Activated CD8-positive, alpha-beta memory T cell treated with anti-CD3 and anti-CD28 coated beads for 4 hours (primary cell): Measurements from ENCODE around the gene KIF26B.
"Not testable (repeated sequence)": the region's sequence is repeated elsewhere in the genome, so short reads cannot be mapped to it uniquely, and the experiment has no call there.

Experiments
- DNase-seq, 2 donors: peaks; one replicate each; pipeline ENCODE4 v3.0.0-alpha.2; 2020; ENCODE audit warnings: low read depth in 2 of 2

KIF26B gene

GRCh38 chr1:245388687-245389086 lies 233.9 kb downstream of the KIF26B start:
- DNase-seq = no peak

- DNase-seq = no peak
These were observed 235.1 kb downstream of the KIF26B start for GRCh38 chr1:245389873-245390272.

- DNase-seq = no peak
These were observed 236.2 kb downstream of the KIF26B start for GRCh38 chr1:245390975-245391374.

DNA sequence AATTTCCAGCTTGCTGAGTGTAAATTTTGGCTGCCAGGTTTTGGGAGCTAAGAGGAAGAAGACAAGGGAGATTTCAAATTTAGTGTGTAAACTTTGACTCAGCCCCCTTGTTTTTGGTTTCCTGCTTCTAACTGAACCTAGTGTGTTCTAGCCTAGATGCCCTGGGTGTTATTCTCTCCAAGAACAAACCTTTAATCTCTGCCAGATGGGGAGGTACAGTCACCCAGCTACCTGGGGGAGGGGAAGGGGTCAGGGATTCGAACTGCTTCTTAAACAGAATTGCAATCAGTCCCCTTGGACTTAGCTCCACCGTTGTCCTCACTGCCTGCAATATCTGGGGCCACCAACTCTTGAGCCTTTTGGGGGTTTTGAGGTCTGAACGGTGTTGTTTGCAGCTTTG lies 238.9 kb downstream of the KIF26B start:
- DNase-seq = no peak

GRCh38 chr1:245395680-245396079 lies 240.9 kb downstream of the KIF26B start:
- DNase-seq = no peak

- no peak for DNase-seq
These were observed 241.8 kb downstream of the KIF26B start for GRCh38 chr1:245396615-245397014.

DNA sequence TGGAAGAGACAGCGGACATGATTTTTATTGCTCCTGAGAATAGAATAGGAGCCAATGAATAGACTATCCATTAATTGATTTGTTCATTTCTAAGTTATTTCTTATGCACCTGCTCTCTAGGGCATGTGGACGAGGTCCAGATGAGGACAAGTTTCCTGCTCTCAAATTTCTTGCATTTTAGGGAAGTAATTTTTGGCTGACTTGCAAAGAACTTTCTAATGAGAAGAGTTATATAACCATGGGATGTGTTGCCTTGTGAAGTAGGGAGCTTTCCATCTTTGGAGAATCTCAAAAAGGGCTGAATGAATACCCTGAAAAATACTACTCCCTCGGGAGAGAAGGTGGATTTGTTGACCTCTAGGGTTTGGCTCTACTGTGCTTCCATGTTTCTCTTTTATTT lies 243.0 kb downstream of the KIF26B start:
- DNase-seq = no peak

GRCh38 chr1:245398180-245398579 lies 243.4 kb downstream of the KIF26B start:
- no peak for DNase-seq

DNA sequence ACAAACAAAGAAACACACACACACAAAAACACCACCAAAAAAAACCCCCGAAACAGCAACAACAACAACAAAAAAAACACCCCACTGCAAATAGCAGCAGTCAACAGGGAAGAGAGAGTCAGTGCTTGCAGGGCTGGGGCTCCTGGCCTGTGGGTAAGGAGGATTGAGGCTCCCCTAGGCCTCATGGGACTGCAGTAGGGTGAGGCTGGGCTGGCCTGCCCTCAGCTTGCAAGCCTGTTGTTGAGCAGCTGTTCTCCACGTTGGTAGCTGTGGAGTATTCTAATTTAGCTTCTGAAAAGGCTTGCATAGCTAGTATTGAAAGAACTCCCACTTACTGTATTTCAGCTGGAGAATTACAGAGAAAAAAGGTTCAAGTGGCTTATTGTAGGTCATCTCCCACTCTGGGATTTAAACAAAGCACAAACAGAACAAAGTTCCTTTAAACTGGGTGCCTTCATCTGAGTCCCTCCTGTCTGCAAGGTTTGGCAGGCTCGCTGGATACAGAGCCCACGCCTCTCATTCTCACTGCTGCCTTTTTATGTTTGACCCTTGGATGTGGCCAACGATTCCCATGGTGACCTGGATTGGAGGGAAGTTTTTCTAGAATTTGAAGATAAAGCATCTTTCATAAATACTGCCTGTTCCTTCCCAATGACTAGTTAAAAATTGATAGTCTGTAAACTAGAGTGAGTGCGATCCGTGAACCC lies 247.2 kb downstream of the KIF26B start:
- no peak for DNase-seq

DNA sequence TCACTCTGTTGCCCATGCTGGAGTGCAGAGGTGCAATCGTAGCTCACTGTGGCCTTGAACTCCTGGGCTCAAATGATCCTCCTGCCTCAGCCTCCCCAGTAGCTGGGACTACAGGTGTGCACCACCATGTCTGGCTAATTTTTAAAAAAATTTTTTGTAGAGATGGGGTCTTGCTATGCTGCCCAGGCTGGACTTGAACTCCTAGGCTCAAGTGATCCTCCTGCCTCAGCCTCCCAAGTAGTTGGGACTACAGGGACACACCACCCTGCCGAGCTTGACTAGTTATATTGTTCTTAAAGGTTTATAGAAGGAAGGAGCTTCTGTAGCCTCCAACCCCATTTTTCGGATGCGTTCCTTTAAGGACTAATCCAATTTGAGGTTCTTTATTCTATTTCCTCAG lies 248.2 kb downstream of the KIF26B start:
- not testable (repeated sequence) for DNase-seq

- no peak for DNase-seq
These were observed 249.7 kb downstream of the KIF26B start for GRCh38 chr1:245404527-245404926.

DNA sequence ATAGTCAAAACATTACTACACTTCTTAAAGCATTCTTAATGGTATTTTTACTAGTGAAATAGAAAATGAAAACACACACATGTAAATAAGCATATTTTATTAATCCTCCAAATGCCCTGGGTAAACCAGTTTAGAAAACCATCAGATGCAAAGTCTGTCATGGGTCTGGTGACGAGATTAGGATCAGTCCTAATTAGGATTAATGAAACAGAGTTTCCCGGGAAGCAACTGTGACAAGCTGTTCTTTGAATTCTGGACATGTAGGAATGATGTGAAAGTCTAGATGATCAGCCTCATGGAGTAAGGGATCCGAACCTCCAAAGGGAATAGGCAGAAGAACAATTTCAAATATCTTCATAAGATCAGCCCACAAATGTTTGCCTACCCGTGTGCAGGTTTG lies 250.2 kb downstream of the KIF26B start:
- no peak for DNase-seq

DNA sequence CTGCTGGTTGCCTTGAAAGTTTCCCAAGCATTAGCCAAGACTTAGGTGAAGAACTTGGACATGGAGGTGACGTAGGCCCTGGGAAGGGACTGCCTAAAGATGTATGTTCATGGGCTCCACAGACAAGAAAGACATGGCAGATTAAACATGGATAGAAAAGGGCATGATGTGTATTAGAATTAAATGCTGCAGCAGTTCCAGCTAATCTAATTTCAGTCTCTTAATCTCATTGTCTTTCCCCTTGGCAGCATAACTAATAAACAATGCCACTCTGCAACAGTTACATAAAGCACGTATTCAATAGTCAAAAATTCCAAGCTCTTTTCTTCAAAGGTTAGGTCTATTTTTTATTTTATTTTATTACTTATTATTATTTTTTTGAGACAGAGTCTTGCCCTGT lies 251.6 kb downstream of the KIF26B start:
- DNase-seq = no peak

DNA sequence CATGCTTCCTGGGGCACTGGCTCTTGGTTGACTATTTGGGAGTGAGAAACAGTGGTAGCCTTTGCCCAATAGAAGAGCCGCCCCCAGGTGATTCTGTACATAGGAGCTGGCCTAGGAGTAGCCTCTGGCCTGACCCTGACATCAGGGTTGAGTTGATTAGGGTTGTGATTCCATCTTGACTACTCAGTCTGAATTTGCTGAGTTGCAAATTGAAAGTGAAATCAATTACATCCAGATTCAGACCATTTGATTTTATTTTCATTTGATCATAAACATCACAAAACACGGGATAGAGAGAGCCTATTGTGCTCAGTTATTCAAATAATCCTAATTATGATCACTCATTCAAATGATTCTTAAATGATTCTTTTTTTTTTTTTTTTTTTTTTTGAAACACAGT lies 253.2 kb downstream of the KIF26B start:
- no peak for DNase-seq

GRCh38 chr1:245409341-245410195 lies 254.8 kb downstream of the KIF26B start:
- DNase-seq = no peak

- no peak for DNase-seq
These were observed 256.7 kb downstream of the KIF26B start for GRCh38 chr1:245411245-245412036.

DNA sequence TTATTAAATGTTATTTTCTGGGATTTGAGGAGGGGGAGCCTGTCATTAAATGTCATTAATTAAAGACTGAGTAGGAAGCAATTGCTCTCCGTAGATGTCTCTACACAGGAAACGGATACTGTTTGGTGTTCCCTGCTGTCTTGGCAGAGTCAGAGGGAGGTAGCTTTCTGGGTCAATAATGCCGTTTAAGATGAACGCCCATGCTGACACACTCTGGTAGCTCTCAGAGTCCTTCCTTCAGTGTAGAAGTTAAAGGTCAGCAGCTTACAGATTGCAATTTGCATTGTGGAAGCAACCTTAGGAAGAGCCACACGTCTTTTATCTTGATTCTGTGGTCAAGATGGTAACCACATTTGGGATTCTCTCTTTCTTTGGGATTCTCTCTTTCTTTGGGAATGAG lies 257.5 kb downstream of the KIF26B start:
- DNase-seq = no peak

DNA sequence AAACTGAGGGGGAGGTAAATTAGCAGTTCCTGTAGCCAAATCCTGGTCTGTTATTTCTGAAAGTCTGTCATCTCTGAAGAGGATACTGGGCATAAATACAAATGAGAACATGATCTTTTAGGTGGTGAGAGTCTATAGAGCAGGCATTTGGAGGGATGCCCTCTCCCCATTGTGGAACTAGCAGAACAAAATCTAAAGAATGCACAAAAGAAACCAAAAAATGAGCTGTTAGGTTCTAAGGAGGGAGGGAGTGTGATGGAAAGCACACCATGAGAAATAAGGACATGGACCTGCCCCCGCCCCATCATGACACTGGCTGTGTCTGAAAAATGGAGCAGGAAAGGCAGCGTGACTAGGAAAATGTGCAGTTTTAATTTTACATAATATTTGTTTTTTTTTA lies 262.0 kb downstream of the KIF26B start:
- no peak for DNase-seq

GRCh38 chr1:245418077-245418476 lies 263.3 kb downstream of the KIF26B start:
- no peak for DNase-seq

- no peak for DNase-seq
These were observed 264.7 kb downstream of the KIF26B start for GRCh38 chr1:245419461-245419978.

DNA sequence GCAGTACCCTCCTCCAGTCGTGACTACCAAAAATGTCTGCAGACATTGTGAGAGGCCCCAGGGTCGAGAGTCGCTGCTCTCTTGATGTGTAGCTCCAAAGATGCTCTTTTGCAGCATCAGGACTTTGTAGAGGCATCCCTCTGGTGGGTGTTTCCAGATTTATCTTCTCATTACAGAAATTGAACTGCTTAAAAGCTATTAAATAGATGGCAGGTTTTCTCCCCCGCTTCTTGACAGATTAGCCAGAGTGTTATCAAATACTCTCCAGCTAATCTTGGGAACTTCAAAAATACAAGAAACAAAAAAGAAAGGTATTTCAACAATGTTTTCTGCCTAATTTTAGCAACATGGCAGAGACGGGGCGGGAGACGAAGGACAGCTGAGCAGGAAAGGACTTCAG lies 265.2 kb downstream of the KIF26B start:
- no peak for DNase-seq

DNA sequence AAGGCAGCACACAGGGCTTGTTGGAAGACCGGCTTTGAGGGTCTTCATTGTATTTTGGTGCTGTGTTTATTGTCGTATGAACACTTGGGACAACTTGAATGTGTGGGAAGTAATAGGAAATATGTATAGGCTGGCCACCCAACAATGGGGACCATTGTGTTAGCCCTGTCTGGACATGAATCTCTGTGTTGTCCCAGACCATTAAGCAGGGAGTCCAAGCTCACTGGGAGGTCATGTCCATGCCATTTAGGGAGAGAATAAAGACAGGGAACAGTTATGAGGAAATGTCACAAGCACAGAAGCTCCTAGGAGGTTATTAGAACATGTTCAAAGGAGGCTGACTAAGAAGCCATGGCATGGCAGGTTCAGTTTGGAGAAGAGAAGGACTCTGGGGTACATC lies 266.1 kb downstream of the KIF26B start:
- no peak for DNase-seq
